NCI-H2107 (cell line): Measurements from ENCODE around the gene TPM1.

Source experiments
- DNase-seq: peaks from one replicate; lab custom pipeline; 2025; lab: John Stamatoyannopoulos, UW

The TPM1 gene

GRCh38 chr15:63041402-63041973 is 1.1 kb upstream of the TPM1 start:
- no peak for DNase-seq

DNA sequence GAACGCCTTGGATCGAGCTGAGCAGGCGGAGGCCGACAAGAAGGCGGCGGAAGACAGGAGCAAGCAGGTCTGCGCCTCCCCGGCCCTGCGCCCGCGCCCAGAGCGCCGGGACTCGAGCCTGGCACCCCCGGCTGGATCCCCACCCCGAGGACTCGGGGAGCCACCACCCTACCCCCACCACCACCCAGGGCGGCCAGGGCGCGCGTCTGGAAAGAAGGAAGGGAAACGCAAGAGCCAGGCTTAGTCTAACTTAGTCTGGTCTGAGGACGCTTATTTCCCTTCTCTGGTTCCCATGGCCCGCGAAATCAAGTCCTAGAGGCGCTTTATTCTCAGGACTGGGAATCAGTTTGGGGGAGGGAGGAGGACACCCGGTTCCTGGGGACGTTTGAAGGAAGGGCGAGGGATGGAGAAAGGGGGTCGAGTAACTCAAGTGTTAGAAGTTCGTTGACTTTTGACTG is 359 bp downstream of the TPM1 start:
- no peak for DNase-seq

DNA sequence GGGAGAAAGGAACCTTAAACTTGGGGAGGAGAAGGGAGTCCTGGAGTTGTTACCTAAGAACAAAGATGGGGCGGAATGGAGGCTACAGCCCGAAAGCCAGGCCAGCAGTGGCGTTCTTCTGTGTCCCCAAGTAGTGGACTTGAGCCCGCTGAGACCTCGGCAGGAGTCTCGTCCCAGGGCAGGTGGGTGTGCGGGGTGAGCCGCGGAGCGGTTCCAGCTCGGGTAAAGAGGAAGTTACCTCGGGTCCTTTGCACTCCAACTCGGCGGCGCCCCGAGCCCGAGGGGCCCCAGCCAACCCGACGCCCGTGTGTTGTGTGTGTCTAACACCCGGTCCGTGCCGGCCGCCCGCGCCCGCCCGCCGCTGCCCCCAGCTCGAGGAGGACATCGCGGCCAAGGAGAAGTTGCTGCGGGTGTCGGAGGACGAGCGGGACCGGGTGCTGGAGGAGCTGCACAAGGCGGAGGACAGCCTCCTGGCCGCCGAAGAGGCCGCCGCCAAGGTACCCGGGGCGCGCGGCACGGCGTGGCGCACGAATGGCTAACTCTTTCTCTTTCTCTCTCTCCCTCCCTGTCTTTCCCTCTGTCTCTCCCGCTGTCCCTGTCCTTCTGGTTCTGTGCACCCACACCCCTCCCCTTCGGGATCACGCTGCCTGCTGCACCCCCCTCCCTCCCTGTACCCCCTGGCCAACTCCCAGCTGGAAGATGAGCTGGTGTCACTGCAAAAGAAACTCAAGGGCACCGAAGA is 959 bp downstream of the TPM1 start:
- no peak for DNase-seq

DNA sequence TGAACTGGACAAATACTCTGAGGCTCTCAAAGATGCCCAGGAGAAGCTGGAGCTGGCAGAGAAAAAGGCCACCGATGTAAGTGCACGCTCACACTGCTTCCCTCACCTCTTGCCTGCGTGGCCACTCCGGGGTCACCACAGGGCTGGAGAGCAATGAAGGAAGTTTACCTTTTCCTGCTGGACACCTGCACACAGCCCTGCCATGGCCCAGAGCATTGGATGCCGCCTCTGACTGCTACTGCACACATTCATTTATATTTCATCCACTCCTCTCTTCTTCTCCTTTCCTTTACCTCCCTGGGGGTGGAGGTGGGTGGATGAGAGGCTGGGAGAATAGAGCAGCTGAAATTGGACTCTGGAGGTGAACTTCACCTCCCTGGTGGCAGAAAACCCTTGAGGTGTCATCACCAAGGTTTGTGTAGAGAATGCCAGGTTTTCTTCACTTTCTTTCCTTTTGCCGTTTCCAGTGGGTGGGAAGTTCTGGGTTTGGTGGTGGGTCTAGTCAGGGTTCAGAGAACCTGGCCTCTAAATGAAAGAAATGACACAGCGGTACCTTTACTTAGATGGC is 1.6 kb downstream of the TPM1 start:
- DNase-seq, result no peak

DNA sequence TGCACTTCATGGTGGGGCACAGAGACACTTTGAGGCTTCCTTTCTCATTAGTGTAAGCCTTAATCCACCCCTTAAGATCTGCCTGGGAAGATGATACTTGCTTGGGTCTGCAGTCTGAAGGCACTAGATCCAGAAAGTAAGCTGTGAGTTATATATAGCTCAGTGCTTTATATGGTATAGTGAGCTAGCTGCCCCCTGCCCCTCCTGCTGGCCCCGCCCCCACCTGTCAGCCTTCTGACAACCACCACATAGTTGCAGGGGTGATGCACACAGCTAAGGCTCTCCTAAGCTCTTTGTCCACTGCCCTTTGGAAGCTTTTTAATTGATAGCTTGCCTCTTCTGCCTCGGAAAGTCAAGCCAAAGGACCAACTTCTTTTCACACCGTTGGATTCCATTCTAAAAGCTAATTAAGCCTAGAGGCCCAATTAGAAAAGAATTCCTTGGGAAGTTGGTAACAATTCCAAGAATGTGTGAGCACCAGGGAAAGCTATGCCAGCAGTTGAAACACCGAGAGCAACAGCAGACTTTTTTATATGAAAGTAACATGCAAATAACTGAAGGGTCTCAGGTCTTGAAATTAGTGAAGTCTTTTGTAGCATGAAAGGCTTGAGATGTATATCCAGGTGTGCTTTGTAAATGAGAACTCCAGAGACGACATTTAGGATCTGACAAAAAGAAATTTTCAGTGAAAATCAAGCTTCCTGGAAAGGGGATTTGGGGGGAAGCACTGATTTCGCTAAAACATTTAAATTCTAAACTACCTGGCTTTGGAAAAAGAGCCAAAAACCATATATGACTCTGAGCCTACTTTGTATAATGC is 2.3 kb downstream of the TPM1 start:
- DNase-seq, result no peak

DNA sequence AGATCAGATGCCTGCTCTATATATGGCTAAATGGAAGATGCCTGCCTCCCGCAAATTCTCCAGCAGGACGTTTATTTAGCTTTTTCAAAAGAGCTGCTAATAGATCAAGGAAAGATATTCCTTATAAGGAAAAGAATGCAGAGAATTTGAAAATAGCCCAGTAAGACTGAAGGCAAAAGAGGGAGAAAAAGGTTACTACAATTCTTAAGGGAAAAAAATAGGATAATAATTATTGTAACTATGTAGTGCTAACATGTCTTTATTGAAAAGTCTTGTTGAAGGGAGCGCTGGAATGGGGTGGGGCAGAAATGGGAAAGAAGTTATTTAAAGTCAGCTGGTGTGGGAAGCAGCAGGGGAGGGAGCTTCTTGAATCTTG is 2.9 kb downstream of the TPM1 start:
- no peak for DNase-seq

DNA sequence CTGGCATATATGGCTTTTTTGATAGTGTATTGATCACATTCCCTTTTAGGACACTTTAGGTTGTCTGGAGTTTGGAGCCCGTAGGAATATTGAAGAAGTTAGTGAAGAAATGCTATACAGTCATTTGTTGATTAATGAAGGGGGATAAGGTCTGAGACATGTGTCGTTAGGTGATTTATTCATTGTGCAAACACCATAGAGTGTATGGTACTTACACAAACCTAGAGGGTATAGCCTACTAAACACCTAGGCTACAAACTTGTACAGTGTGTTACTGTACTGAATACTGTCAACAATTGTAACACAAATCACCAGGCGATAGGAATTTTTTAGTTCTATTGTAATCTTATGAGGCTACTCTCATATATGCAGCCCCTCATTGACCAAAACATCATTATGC is 3.3 kb downstream of the TPM1 start:
- DNase-seq, result no peak

GRCh38 chr15:63046917-63047760 is 4.6 kb downstream of the TPM1 start:
- no peak for DNase-seq

DNA sequence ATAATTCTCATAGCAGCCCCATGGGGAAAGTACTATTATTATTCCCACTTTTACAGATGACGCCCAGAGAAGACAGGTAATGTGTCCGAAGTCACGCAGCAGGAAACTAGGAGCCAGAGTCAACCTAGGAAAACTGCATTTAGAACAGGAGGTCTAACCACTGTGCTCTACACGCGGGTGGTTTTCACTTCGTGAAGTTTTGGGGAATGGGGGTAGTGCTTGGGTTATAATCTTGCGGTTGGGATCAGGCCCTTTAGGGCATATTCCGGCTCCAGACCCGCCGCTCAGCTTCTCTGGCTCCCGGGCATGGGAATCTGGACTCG is 5.2 kb downstream of the TPM1 start:
- no peak for DNase-seq

GRCh38 chr15:63048115-63048775 is 5.7 kb downstream of the TPM1 start:
- peak; percentile 76 for DNase-seq

- DNase-seq, result no peak
Measured at GRCh38 chr15:63048776-63049665, 6.5 kb downstream of the TPM1 start.

DNA sequence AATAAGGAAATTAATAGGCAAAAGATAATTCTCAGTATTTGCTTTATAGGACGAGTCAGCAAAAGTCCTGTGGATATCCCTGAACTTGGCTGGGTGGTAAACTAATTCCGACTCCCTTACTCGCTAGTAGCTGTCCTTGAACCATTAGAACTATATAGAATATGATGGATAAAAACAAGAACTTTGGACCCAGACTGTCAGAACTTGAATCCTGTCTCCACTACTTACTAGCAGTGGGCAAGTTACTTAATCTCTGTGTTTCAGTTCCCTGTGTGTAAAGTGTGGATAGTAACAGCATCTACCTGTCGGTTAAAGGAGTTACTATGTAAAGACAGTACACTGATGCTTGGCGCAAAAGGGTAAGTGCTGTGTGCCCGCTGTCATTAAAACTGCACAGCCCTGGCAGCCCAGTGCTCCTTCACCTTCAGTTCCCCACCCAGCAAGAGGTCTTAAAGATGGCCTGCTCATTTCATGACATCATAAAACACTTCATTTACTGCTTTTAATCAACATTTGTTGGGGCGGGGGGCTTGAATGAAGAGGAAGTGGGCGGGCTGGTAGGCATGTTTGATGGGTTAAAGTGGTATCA is 7.3 kb downstream of the TPM1 start:
- DNase-seq, result no peak

GRCh38 chr15:63050731-63051155 is 8.2 kb downstream of the TPM1 start:
- DNase-seq, result no peak

- DNase-seq, result no peak
Measured at GRCh38 chr15:63051156-63052066, 8.9 kb downstream of the TPM1 start.

- DNase-seq, result no peak
Measured at GRCh38 chr15:63052077-63052841, 9.7 kb downstream of the TPM1 start.

- no peak for DNase-seq
Measured at GRCh38 chr15:63052961-63053698, 10.6 kb downstream of the TPM1 start.

DNA sequence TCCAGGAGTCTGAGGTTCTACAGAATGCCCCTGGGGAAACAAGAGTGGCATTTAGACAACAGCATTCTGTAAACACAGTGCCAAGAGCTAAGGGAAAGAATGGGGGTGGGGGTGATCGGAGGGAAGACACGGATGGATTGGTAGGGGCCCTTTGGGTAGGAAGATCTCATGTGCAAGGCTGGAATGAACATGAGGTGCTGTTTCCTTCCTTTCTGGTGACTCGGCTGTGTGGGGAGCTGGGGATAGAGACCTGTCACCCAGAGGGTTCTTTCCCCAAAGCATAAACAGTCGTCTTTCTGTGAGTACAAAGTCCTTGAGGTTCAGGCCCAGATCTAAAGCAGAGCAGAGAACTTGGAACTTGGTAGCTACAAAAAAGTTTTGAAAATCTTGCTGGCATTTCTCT is 11.7 kb downstream of the TPM1 start:
- no peak for DNase-seq
